ENCODE measurements around the gene CDKN2B-AS1. TPM values are rescaled to one million over a fixed set of nuclear protein-coding genes. Genes with fewer than 3 reads are reported as not detected.

CDKN2B-AS1 gene
- total and polyA plus RNA-seq, 2 donors (not counting 1 experiment from before 2014, with no cell fraction given): 1.3 to 2.5 TPM

GRCh38 chr9:22008717-22009505 is 14.3 kb downstream of the CDKN2B-AS1 start, which contains the start of gene CDKN2B:
Gene CDKN2B (minus strand): TSS chr9:22009305. CDS start chr9:22008953, 352 bp downstream.
- ChIA-PET CTCF (interaction anchor here (0.7 to 6.0 kb wide), 40 partner anchors 10 to 444 kb away, joined by 3 to 105 read pairs (median 6); partner anchors contain the start of genes CDKN2A, CDKN2B-AS1 and MTAP), POLR2A (interaction anchor here (1.5 kb wide), 1 partner anchor 14 kb away, joined by 7 read pairs; the partner anchor contains the start of genes CDKN2A and CDKN2B-AS1)

More at GRCh38 chr9:22008717-22009505, 14.3 kb downstream of the CDKN2B-AS1 start, which contains the start of gene CDKN2B:
- Mint-ChIP-seq H3K4me3 (peak within 1 kb of the TSS; percentile 86), H3K27me3 (peaks cover 36% of the 10 kb centered on the region), H3K27ac (peak within 1 kb of the TSS; percentile 41), H3K4me1 (peaks cover 34% of the 10 kb centered on the region), H3K9me3 (ENCODE audit: insufficient read depth) (no peaks in the 10 kb centered on the region)
- H3K4me1 ChIP-seq (ENCODE audit: control insufficient read depth in 2 of 2, insufficient read depth in 2 of 2, low read length in 2 of 2): peaks cover 30 to 41% of the 10 kb centered on the region in 2 donors
- TF ChIP-seq CTCF (IDR thresholded peaks at IDR 0.05): peak; percentile 98
- no peak for TF ChIP-seq EZH2 (IDR thresholded peaks at IDR 0.05; ENCODE audit: borderline replicate concordance, insufficient read depth, low read depth, low read length, poor library complexity, severe bottlenecking)
- H3K79me2 ChIP-seq (ENCODE audit: control insufficient read depth, insufficient read depth, low read length): no peaks in the 10 kb centered on the region
- H4K20me1 ChIP-seq (ENCODE audit: control insufficient read depth, insufficient read depth, low read length, poor library complexity, severe bottlenecking): peaks cover 8% of the 10 kb centered on the region
- intact Hi-C loops (cut with micrococcal nuclease): loop anchor here (1.0 to 2.0 kb wide), 4 partner anchors 14 to 444 kb away; no protein-coding TSS in a partner anchor
- 2% methylated on average over 86 of the region's 86 CpGs for WGBS (ENCODE audit: insufficient coverage)
- H3K9ac ChIP-seq (ENCODE audit: low read length): peak within 1 kb of the TSS; percentile 83
- peak; percentile 89 for ATAC-seq (ENCODE audit: low read depth)
- H3K36me3 ChIP-seq (replicated peaks in 1 of 2; ENCODE audit: control extremely low read depth in 1 of 2, control insufficient read depth in 1 of 2, extremely low read depth in 1 of 2, insufficient read depth in 2 of 2, low read length in 1 of 2): no peaks in the 10 kb centered on the region
- peak within 1 kb of the TSS; percentile 96 for H3K4me2 ChIP-seq (replicated peaks; ENCODE audit: low read depth, low read length, poor library complexity, severe bottlenecking)
- H3K9me3 ChIP-seq (ENCODE audit: control extremely low read depth in 1 of 3, control insufficient read depth in 2 of 3, insufficient read depth in 1 of 3, low read length in 2 of 3): peaks cover 0 to 16% (median 0%) of the 10 kb centered on the region in 3 donors
- H2AFZ ChIP-seq (ENCODE audit: insufficient read depth, low read depth, low read length, poor library complexity, severe bottlenecking): peak within 1 kb of the TSS; percentile 86
- peak within 1 kb of the TSS; percentile 34 to 78 (median 69) for H3K4me3 ChIP-seq (ENCODE audit: control extremely low read depth in 1 of 5, extremely low read depth in 1 of 5, insufficient read depth in 1 of 5, low read depth in 2 of 5, low read length in 4 of 5)
- peaks cover 0 to 53% (median 45%) of the 10 kb centered on the region in 4 experiments for H3K27me3 ChIP-seq (replicated peaks in 1 of 4; ENCODE audit: control extremely low read depth in 1 of 4, control insufficient read depth in 3 of 4, insufficient read depth in 4 of 4, low read length in 3 of 4)
- H3K27ac ChIP-seq (ENCODE audit: low read length in 2 of 2): peak within 1 kb of the TSS in 1 of 2 donors; percentile 9
- DNase-seq: peak; percentile 83
